HG03097 (cell line): ENCODE measurements around the gene FARS2.

Experiments used
- ATAC-seq: cut with Tn5 transposase; IDR thresholded peaks from one replicate; pipeline ENCODE4 v1.9.1; 2021; ENCODE audit not compliant: unreplicated experiment, low FRiP score

FARS2 gene

DNA sequence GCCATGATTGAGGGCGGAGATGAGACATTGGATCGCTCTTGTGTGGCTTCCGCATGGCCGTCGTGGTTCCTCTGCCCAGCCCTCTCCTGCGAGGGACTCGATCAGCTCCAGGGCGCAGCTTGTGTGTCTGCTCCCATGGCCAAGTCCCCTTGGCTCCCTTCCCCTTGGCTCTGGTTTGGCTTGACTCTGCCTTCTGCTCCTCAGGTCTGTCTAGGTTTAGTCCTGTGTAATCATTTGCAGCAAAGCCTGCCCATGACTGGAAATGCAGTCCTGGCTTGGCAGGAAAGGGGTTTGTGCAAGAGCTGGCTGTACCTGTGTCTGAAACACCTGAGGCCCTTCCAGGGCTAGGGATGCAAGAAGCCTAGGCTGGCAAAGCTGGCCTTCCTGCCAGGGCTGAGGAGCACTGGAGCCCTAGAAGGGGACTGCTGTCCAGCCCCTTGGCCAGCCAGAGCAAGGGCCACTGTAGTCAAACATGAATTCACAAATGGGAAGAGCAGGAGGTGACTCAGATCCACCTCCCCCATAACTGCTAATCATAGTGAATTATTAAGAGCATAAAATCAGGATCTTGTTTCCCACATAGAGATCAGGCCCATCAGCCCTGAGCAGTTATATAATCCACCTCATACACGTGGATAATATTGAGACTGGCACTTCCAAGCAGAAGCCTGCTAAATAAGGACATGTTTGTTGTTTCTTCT is 196.8 kb downstream of the FARS2 start:
- no peak for ATAC-seq

DNA sequence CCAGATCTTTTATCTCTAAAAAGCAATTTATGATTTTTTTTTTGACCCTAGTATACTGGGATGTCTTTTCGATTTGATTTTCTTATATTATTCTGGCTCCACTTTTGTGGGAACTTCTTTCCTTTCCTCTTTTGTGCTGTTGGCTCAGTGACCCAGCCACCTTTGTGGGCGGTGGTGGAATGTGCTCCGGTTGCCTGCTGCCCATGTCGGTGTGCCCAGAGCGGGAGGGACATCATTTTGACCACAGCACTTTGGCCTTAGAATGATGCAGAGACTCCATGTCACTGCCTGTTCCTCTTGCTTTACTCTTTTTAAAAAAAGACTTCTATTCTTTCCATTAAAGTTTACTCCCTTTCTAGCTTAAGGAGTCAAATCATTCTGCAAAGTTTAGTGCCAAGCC is 198.0 kb downstream of the FARS2 start:
- no peak for ATAC-seq

DNA sequence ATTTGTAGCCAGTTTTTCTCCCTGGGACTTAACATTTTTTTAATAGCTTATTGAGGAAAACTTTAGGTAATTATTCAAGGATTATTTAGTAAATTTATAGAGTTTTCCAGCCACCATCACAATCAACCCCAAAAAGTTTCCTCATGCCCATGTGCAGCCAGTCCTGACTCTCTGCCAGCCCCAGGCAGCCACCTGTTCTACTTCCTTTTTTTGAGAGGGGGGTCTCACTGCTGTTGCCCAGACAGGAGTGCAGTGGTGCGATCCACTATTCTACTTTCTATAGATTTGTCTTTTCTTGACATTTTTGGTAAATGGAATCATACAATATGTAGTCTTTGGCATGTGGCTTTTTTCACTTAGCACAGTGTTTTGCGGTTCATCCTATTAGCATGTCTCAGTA is 200.1 kb downstream of the FARS2 start:
- no peak for ATAC-seq

- ATAC-seq = no peak
Observed at GRCh38 chr6:5462856-5463255, 201.5 kb downstream of the FARS2 start.

DNA sequence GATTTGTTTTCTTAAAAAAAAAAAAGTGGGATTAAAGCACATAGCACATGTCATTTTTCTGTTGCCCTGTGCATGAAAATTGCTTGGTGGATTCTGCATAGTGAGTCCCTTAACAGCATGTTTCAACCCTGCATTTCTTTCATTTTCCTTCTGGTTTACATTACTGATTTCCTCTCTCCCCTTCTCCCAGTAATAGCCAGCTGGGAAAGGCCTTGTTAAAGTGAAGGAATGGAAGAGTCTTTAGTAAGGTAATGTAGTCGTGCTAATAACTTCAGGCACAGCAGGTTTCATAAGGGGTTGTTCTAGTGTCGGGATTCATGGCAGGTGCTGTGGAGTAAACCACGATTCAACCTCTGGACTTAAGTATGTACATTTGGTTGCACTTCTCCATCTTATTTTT is 202.4 kb downstream of the FARS2 start:
- no peak for ATAC-seq

- no peak for ATAC-seq
Observed at GRCh38 chr6:5464099-5464885, 203.0 kb downstream of the FARS2 start.

DNA sequence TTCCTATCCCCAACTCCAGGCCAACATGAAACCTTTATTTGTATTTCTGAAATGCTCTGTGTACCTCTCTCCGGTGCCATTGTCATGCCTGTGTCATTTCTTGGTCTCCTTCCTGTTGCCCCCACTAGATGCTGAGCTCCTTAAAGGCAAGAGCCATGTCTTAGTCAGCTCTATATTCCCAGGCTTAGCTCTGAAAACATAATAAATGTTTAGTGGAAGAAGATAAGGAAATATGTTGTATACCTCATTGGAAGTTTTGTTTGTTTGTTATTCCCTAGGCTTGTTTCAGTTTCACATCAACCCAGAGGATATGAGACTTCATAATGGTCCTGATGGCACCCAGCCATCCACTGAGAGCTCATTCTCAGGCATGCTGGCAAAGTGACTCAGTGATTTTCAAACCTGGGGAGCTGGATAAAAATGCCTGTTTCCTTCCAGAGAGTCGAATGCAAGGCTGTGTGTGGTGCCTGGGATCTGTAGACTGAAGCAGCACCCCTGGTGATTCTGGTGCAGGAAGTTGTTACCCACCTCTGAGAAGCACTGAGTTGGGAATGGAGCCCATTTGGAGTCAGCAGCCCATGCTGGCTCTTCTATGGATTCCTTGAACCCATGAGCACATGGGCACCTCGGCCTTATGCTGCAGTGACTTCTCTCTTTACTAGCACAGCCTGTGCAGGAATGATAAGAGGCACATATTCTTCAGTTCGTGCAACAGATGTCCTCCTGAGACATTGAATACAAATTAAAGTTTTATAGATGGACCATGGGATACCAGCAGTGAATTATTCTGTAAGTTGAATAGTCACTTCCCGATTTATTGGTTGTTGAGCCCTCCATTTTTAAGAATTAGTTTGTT is 205.2 kb downstream of the FARS2 start:
- no peak for ATAC-seq

- ATAC-seq = no peak
Observed at GRCh38 chr6:5468586-5468985, 207.3 kb downstream of the FARS2 start.

GRCh38 chr6:5469101-5469846 is 208.0 kb downstream of the FARS2 start:
- ATAC-seq = no peak

DNA sequence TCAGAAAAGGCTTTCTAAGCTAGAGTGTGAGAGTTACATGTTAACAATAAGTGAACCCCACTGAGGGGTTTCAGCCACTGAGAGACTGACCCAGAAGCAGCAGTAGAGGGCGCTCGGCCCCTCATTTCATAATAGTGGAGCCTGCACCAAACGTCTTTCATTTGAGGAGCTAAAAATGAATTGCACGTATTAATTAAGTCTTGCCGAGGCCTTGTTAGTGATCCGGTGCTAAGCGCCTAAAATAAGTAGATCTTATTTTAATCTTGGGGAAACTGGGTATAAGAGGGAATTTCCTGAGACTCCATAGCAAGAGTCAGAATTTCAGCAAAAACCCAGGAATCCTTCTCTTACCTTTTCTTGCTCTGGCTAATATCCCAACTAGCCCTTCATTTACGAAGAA is 209.7 kb downstream of the FARS2 start:
- peak; percentile 65 for ATAC-seq

DNA sequence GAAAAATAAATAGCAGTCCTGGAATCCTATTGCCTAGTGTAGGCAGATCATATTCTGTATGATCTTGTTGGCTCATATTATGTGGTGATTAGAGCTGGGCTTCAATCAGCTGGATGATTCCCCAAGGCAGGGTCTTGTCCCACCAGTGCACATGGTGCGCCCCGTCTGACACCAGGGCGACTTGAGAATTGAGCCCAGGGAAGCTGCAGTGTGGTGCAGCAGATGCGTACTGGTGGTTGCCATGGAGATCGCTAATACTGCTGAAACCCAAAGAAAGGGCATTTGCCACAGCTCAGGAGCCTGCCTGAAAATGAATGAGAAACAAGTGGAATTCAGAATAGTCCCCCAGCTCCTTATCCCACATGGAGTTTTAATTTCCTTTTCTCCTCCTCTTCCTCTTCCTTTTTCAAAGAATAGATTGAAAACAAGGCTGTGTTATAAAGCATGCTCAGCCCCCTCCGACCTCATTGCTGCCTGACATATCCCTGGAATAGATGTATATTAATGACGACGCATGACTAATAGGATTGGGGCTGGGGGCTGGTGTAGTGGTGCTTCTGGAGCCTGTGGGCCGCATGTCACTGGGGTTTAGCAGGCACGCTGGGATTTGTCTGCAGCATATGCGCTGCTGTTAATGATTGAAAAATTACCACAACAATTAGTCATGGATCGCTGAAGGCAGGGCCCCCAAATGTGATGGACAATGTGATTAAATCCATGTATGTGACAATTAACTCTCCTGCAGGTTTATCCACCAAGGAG is 210.5 kb downstream of the FARS2 start:
- no peak for ATAC-seq

GRCh38 chr6:5472571-5472970 is 211.3 kb downstream of the FARS2 start:
- ATAC-seq = no peak

DNA sequence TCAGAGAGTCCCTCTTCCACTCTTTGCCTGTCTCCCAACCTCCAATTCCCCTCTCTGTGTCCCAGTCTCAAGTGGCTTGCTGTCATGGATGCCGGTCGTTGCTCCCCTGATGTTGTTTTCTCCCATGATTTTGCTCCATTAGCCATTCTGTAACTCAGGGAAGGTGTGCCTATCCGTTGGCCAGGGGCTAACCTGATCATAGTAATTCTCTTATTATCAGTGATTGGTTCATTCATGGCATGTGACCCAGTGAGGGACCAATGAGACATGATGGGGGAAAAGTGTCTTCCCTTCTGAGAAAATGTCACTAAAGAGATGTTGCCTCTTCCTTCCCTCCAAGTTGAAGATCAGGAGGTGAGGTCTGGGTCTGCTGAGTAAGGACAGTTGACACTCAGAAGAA is 214.5 kb downstream of the FARS2 start:
- no peak for ATAC-seq

DNA sequence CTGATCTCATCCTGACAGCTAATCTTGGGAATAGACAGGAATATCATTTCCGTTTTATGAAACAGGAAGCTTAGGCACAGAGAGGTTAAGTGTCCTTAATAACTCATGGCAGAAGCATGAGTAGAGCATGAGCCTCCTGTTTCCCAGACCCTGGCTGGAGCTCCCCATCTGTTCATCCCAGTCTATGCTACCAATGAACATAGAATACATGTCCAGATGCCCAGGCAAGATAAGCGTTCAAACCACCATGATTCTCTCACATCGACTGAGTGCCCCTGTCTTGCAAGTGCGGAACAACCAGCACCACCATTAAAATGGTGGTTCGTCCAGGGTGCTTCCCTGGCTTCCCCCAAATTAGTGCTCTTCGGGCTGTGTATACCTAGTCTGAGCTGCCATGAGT is 217.1 kb downstream of the FARS2 start:
- ATAC-seq = no peak

- no peak for ATAC-seq
Observed at GRCh38 chr6:5481033-5481432, 219.7 kb downstream of the FARS2 start.

- ATAC-seq = no peak
Observed at GRCh38 chr6:5481750-5482149, 220.4 kb downstream of the FARS2 start.

DNA sequence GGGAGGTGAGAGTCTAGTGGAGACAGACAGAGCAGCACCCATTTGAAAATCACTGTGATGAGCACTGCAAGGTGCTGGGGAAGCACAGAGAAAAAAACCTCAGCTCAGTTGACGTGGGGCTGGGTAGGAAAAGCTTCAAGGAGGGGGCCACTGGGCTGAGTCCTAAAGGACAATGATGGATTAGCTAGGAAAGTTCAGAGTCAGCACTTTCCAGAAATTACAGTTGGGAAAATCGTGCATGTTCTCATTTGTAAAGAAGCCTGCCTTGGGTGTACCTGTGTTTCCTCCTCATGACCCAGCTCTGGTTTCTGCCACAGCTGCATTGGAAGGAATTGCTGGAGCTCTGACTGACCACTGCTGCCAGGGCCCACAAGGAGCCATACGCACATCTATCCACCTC is 221.3 kb downstream of the FARS2 start:
- no peak for ATAC-seq

- no peak for ATAC-seq
Observed at GRCh38 chr6:5484692-5485091, 223.4 kb downstream of the FARS2 start.

GRCh38 chr6:5486214-5486613 is 224.9 kb downstream of the FARS2 start:
- peak; percentile 80 for ATAC-seq

DNA sequence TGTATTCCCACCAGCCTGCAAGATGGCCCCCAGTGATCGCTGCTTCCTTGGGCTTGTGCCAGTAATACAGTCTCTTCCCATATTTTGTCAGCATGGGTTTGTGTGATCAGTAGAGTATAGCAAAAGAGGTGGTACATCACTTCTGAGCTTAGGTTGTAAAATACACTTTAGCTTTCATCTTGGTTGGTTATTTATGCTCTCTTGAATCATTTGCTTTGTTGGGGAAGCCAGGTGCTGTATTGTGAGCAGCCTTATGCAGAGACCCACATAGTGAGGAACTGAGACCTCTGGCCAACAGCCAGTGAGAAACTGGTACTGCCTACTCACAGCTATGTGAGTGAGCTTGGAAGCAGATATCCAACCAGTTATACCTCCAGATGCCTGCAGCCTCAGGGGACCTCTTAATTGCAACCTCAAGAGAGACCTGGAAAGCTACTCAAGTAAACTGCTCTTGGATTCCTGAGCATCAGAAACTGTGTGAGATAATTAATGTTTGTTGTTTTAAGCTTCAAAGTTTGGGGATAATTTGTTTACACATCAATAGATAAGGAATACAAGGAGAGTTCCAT is 229.3 kb downstream of the FARS2 start:
- no peak for ATAC-seq
